Immature natural killer cell (primary cell): ENCODE measurements around the gene BCLAF1. TPM values are rescaled to one million over a fixed set of nuclear protein-coding genes. Genes with fewer than 3 reads are reported as not detected.
"Not testable (repeated sequence)": the region's sequence is repeated elsewhere in the genome, so short reads cannot be mapped to it uniquely, and the experiment has no call there.

Source experiments
- DNase-seq, 3 donors: peaks; one replicate each; pipeline ENCODE4 v3.0.0; 2022; ENCODE audit warnings: mixed read lengths in 1 of 3
- H3K27ac Mint-ChIP-seq, 6 donors: one replicate each; pipeline ENCODE4 v1.8.0; 2020; ENCODE audit warnings: mixed read lengths in 6 of 6, mild to moderate bottlenecking in 5 of 6, inconsistent platforms in 4 of 6, moderate library complexity in 3 of 6
- H3K27me3 Mint-ChIP-seq, 3 donors: one replicate each; pipeline ENCODE4 v1.8.0; 2020 to 2021; ENCODE audit warnings: low read depth in 3 of 3, mild to moderate bottlenecking in 3 of 3, mixed read lengths in 3 of 3, moderate library complexity in 3 of 3, inconsistent platforms in 1 of 3
- H3K36me3 Mint-ChIP-seq, 3 donors: one replicate each; pipeline ENCODE4 v1.8.0; 2020; ENCODE audit warnings: mixed read lengths in 3 of 3, inconsistent platforms in 2 of 3, mild to moderate bottlenecking in 2 of 3
- H3K4me1 Mint-ChIP-seq, 2 donors: one replicate each; pipeline ENCODE4 v1.8.0; 2020; ENCODE audit warnings: inconsistent platforms in 2 of 2, mild to moderate bottlenecking in 2 of 2, mixed read lengths in 2 of 2, moderate library complexity in 1 of 2
- H3K4me3 Mint-ChIP-seq, 5 donors: one replicate each; pipeline ENCODE4 v1.8.0; 2020; ENCODE audit warnings: mild to moderate bottlenecking in 5 of 5, mixed read lengths in 5 of 5, inconsistent platforms in 3 of 5, moderate library complexity in 3 of 5
- H3K9me3 Mint-ChIP-seq, 6 donors: one replicate each; pipeline ENCODE4 v1.8.0; 2020; ENCODE audit warnings: mild to moderate bottlenecking in 6 of 6, mixed read lengths in 6 of 6, inconsistent platforms in 4 of 6, moderate library complexity in 3 of 6
- polyA plus RNA-seq, 3 donors: library from polyadenylated mRNA; unstranded; fragments of 300-500 nt; fragmentation: Illumina TruSeq; gene quantifications; one replicate each; pipeline ENCODE4 v1.2.3, GENCODE V29; 2021

The BCLAF1 gene
- polyA plus RNA-seq, 3 donors from 2014 or later: 69.9 to 113 (median 81.5) TPM

DNA sequence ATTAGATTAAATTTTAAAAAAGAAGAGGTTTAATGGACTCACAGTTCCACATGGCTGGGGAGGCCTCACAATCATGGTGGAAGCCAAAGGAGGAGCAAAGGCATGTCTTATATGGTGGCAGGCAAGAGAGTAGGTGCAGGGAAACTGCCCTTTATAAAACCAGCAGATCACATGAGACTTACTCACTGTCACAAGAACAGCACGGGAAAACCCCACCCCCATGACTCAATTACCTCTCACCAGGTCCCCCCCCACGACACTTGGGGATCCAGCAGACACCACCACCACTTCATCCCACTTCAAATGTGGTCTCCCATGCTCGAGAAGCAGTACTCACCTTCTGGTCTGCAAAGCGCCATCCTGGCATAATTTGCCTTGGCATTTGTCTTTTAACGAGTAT is 64.2 kb downstream of the BCLAF1 start:
- Mint-ChIP-seq H3K36me3 (no peaks in the 10 kb centered on the region), H3K4me1 (peaks cover 0 to 8% of the 10 kb centered on the region in 2 donors), H3K9me3 (peaks cover 0 to 1% (median 0%) of the 10 kb centered on the region in 6 donors), H3K4me3 (no peak overlapping the region), H3K27me3 (peaks cover 0 to 2% (median 0%) of the 10 kb centered on the region in 3 donors), H3K27ac (no peak overlapping the region)
- no peak for DNase-seq

DNA sequence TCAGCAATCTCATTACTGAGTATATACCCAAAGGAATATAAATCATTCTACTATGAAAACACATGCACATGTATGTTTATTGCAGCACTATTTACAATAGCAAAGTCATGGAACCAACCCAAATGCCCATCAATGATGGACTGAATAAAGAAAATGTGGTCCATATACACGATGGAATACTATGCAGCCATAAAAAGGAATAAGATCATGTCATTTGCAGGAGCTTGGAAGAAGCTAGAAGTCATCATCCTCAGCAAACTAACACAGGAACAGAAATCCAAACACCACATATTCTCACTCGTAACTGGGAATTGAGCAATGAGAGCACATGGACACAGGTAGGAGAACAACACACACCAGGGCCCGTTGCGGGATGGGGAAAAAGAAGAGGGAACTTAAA is 64.7 kb downstream of the BCLAF1 start:
- H3K36me3 Mint-ChIP-seq, H3K4me1 Mint-ChIP-seq, H3K27me3 Mint-ChIP-seq, H3K27ac Mint-ChIP-seq, H3K4me3 Mint-ChIP-seq, DNase-seq, H3K9me3 Mint-ChIP-seq: not testable (repeated sequence)

DNA sequence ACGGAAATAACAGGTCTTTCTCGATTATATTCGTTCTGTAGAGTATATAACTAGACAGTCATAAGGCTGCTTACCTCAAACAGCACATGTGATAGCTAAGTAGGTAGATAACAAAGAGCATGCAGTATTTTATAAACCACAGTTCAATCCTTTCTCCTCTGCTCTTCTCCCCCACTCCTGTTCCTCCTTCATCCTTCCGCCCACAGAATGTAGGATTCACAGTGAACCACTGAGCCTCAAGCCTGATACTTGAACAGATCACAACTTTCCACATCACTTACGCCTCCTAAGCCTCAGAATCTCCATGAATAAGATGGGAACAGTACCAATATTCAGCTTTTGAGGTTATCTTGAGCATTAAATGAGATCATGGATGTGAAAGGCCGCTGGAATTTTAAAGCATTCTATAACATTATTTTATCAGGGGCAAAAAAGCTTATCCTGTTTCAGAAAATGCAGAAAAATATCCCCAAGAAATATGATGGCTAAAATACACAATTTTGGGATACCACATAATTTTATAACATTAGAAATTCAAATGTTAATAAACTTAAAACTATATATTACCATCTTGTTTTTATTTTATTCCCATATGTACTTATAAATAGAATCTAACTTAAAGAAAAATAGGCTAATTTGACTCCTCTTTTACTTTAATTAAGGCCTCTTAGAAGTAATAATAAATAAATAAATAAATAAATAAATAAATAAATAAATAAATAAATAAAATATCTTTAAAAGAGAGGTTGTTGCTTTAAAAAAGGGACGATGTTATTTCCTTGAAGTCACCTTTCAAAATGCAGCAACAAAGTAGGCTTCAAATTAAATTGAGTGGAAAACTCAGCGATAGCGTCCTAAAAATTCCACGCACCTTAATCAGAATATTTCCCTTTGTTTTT is 72.9 kb downstream of the BCLAF1 start:
- no peaks in the 10 kb centered on the region for H3K9me3 Mint-ChIP-seq
- no peak for DNase-seq
- H3K27me3 Mint-ChIP-seq: peaks cover 0 to 2% (median 0%) of the 10 kb centered on the region in 3 donors
- no peaks in the 10 kb centered on the region for H3K4me1 Mint-ChIP-seq
- no peaks in the 10 kb centered on the region for H3K36me3 Mint-ChIP-seq
- H3K27ac Mint-ChIP-seq: no peak overlapping the region
- no peak overlapping the region for H3K4me3 Mint-ChIP-seq

DNA sequence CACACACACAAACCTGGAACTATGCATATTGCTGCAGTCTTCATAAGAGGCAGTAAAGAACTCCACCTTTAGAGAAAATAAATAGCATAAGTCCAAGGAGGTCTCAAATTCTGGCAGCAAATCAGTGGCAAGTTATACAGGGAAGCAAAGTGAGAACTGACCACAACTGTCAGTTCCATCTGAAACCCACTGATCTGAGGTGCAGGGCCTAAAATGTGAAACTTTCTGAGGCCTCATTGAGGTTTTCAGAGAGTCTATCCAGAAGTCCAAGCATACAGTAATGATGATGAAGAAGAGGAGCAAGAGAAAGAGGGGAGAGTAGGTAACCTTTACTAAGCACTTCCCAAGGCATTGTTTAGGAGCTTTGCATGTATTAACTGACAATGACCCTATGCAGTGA is 75.8 kb downstream of the BCLAF1 start:
- Mint-ChIP-seq H3K4me3 (no peak overlapping the region), H3K27me3 (peaks cover 0 to 2% (median 0%) of the 10 kb centered on the region in 3 donors), H3K9me3 (no peaks in the 10 kb centered on the region), H3K4me1 (no peaks in the 10 kb centered on the region), H3K27ac (no peak overlapping the region), H3K36me3 (no peaks in the 10 kb centered on the region)
- DNase-seq: no peak

DNA sequence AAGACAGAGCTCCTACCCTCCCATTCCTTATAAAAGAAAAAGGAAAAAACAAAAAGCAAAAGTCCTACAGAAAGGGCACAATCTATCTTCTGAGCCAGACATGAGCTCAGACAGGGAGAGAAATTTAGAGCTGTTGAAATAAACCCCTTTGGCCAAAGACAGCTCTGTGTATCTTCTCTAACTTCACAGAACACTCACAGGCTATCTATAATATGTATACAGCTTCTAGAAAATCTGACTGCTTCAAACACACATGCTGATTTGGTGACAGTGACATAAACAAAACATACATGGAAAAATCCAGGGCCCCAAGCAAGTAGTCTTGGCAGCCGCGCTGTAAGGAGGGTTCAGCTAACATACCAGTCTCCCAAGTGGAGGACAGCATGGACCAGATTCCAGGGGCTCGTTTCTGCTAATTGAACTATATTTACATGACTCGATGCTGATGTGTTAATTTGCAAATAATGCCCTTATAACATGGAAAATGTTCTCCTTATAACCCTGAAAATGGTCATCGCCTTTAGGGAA is 76.6 kb downstream of the BCLAF1 start:
- Mint-ChIP-seq H3K4me3 (no peak overlapping the region), H3K27me3 (peaks cover 0 to 2% (median 0%) of the 10 kb centered on the region in 3 donors), H3K36me3 (no peaks in the 10 kb centered on the region), H3K9me3 (no peaks in the 10 kb centered on the region), H3K4me1 (no peaks in the 10 kb centered on the region), H3K27ac (no peak overlapping the region)
- no peak for DNase-seq

DNA sequence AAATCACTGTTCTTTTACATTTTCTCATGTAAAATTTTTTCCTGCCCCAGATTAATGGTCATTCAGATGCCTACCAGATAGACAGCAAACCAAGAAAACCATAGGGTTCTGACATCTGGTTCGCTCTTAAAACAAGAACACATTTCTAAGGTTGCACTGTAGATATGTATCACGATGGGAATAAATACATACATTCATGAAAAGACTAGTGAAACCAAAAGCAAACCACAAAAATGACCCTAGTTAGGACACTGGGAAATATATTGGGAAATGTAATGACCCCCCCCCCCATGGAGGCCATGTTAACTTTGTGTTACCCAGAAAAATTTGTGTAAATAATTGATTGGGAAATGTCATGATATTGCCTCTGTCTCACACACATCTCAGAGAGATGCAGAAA is 77.0 kb downstream of the BCLAF1 start:
- Mint-ChIP-seq H3K4me1 (no peaks in the 10 kb centered on the region), H3K4me3 (no peak overlapping the region), H3K27ac (no peak overlapping the region), H3K27me3 (peaks cover 0 to 2% (median 0%) of the 10 kb centered on the region in 3 donors), H3K36me3 (no peaks in the 10 kb centered on the region), H3K9me3 (no peaks in the 10 kb centered on the region)
- no peak for DNase-seq

DNA sequence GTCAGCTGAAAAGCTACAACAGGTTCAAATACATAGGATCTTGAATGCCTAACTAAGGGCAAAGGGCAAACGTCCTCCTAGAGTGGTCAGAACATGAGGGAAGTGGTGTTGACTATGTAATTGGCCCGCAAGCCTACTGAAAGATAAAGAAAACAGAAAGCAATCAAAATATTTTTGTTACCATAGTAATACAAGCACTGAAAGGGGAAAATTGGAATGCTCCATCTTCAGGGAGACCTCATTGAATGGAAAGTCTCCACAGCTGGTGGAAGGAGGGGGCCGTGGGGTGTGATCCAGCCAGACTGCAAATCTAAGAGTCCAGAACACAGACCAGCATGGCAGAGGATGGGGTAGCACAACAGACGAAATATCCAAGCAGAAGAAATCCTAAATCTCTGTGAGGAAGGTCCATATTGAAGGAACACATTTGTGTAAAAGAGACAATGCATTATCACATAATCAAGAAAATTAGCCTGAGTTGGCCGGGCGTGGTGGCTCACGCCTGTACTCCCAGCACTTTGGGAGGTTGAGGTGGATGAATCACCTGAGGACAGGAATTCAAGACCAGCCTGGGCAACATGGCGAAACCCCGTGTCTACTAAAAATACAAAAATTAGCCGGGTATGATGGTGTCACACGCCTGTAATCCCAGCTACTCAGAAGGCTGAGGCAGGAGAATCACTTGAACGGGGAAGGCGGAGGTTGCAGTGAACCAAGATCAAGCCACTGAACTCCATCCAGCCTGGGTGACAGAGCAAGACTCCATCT is 79.1 kb downstream of the BCLAF1 start:
- H3K4me3 Mint-ChIP-seq: no peak overlapping the region
- peaks cover 1 to 2% (median 2%) of the 10 kb centered on the region in 3 donors for H3K27me3 Mint-ChIP-seq
- no peak overlapping the region for H3K27ac Mint-ChIP-seq
- H3K9me3 Mint-ChIP-seq: no peaks in the 10 kb centered on the region
- no peaks in the 10 kb centered on the region for H3K36me3 Mint-ChIP-seq
- no peaks in the 10 kb centered on the region for H3K4me1 Mint-ChIP-seq
- DNase-seq: no peak

DNA sequence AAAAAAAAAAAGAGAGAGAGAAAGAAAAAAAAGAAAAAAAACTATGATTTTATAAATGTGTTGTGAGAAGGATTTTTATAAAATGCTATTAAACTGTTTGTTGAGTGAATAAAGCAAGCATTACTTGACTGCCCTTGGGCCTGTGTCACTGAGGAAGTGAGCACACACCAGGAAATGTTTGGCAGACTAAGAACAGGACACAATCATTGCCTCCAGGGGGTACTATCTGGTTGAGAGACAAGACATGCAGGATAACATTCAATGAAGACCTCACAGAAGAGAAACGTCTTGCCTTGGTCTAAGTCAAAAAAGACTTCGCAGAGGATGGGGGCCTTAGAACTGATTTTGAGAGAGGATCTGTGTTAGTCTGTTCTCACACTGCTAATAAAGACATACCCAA is 80.2 kb downstream of the BCLAF1 start:
- Mint-ChIP-seq H3K27me3 (peaks cover 1 to 2% (median 2%) of the 10 kb centered on the region in 3 donors), H3K9me3 (no peaks in the 10 kb centered on the region), H3K4me3 (no peak overlapping the region), H3K27ac (no peak overlapping the region), H3K4me1 (no peaks in the 10 kb centered on the region), H3K36me3 (no peaks in the 10 kb centered on the region)
- no peak for DNase-seq

DNA sequence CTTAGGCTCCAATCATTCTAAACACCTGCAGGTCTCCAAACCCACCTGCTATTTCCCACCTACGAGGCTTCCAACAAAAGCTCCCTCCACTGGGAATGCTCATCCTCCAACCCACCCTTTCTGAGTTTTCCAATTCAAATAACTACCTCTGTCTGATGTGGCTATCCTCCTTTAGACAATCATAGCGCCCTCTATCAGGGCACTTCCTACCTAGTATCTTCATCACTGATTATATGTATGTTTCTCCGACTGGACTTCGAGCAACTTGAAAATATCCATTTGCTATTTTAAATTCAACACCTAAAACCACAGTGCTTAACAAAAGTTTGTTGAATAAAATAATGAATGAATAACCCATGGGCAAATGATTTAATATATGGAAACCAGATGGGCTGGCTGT is 80.9 kb downstream of the BCLAF1 start:
- Mint-ChIP-seq H3K4me1 (no peaks in the 10 kb centered on the region), H3K9me3 (no peaks in the 10 kb centered on the region), H3K4me3 (no peak overlapping the region), H3K27me3 (peaks cover 1 to 2% (median 2%) of the 10 kb centered on the region in 3 donors), H3K36me3 (no peaks in the 10 kb centered on the region), H3K27ac (no peak overlapping the region)
- no peak for DNase-seq

Other genes with a start within 250 kb of the BCLAF1 start
- under 1 TPM in 2 of 3 donors, not detected in 1; 0.51 to 0.62 TPM for gene MTFR2, start 39.5 kb downstream of the BCLAF1 start, polyA plus RNA-seq